Stimulated activated CD4-positive, alpha-beta T cell treated with anti-CD3 and anti-CD28 coated beads, Interleukin-1b, Interleukin-23, amount 100 ng/mL, for 1 hour (primary cell): ENCODE measurements around the gene NRP1.

Experiments used
- DNase-seq, 2 donors: peaks; one replicate each; pipeline ENCODE4 v3.0.0-alpha.2; 2020; ENCODE audit warnings: low read depth in 2 of 2

NRP1 gene

DNA sequence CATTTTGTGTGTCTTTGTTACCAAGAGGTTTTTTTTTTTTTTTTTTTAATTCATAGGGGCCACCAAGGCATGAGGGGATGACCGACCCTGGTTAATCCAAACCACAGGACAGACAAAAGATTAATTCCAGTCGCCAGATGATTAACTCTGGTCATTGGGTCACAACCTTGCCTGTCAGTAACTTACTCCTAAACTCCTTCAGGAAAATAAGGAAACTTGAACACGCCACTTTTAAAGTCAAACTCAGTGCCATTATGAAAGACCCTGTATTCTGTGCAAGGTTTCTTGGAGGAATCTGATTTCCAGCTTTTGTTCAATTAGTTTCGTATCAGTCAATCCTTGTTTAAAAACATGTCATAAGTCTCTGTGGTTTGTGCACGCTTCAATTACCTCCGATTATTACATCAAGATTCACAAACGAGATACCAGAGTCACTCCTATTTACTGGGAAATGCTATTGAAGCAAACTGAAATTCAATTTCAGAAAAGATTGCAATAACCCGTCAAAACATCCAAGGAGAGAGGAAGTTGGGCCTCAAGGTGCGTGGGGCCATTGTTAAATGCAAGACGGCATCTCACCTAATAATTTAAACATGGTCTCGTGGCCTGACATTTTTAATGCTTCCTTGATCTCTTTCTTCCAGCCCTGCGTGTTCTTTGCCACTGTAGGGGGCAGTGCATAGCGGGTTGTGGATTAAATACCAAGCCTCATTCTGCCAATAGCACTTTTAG is 44.0 kb downstream of the NRP1 start:
- DNase-seq, result no peak

DNA sequence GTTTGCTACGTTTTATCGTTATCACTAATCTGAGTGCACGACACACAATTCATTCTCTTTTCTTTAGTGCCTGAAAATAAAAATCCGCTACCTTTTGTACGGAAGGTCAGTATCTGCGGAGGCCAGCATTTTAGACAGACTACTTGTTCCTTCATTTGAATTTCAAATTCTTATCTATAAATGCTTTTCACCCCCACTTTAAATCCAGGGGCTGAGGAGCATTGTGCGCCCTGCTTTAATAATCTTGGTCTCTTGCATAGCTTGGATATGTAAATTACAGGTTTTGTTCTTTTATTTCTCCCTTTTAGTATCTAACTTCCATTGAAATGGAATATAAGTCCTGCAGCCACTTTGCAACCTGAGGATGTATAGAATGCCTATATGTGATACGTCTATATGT is 44.7 kb downstream of the NRP1 start:
- DNase-seq, result no peak

DNA sequence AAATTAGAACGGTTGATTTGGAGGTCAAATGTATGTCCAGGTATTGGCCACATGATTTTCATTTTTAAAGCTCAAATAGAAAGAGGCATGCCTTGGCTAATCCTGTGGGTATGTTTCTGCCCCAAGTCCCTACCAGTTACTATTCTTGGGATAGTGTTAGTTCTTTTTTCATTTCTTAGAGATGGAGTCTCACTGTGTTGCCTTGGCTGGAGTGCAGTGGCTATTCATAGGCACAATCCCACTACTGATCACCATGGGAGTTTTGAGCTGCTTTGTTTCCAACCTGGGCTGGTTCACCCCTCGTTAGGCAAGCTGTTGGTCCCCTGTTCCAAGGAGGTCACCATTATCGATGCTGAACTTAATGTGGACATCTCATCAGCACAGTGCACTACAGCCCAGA is 46.3 kb downstream of the NRP1 start:
- DNase-seq, result no peak

DNA sequence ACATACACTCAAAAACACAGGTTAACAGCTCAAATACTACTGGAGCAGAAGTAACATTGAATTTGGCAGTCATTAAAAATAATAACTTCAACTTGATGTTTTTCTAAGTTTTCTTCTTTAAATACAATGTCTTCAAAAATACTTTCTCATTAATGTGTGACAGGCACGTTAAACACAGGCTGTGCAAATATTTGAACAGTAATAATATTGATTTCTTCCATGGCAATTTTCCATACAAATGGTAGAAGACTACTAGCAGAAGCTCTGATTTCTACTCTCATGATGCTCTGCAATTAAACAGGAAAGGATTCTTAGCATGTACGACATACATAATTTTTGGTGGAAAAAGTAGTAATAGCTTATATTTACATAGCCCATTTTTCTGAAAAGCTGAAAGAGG is 47.4 kb downstream of the NRP1 start:
- DNase-seq, result no peak

DNA sequence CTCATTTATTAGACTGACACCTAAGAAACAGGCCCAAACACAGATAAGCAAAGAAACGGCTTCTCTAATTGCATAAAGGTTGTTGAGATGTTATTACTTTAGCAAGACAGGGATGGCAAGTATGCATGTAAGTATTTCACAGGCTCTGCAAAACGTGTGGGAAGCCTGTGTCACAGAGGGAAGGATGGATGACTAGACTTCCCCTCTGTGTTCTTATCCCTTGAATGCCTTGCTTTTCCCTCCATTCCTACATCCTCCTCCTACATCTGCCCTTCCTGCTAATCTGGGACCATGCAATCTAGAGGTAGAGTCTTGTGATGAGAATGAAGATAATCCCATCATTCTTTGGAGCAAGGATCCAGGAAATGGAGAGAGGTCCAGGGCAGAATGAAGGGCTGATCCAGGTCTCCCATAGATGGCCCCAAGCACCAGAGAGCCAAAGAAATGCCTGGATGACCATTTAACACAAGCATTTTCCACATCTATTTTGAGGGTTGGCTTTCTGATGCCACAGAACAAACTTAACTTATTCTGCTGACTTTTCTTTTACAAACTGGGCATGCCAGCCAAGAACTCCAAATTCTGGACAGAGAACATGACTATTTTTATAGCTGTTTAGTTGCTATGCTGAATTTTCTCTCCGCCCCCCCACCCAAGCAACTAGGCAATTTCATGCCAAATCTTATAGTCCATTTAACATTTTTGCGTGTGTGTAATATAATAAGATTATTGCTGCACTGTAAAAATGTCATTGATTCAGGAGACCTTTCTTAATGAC is 48.1 kb downstream of the NRP1 start:
- no peak for DNase-seq

DNA sequence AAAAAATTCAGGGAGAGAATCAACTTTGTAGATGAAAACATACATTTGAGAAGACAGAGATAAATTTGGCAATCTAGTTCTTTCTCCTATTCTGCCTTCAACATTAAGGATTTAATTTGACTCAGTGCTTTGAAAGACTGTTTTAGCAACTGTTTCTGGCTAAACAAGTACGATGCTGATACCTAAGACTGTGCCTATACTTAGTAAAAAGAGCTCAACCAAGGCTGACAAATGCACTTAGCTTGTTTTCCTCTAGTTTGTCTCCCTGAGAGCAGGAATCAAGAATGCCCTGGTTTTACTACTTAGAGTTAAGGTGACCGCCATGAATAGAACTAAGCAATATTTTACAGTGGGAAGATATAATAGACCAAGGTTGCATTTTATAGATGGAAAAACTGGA is 49.5 kb downstream of the NRP1 start:
- no peak for DNase-seq

DNA sequence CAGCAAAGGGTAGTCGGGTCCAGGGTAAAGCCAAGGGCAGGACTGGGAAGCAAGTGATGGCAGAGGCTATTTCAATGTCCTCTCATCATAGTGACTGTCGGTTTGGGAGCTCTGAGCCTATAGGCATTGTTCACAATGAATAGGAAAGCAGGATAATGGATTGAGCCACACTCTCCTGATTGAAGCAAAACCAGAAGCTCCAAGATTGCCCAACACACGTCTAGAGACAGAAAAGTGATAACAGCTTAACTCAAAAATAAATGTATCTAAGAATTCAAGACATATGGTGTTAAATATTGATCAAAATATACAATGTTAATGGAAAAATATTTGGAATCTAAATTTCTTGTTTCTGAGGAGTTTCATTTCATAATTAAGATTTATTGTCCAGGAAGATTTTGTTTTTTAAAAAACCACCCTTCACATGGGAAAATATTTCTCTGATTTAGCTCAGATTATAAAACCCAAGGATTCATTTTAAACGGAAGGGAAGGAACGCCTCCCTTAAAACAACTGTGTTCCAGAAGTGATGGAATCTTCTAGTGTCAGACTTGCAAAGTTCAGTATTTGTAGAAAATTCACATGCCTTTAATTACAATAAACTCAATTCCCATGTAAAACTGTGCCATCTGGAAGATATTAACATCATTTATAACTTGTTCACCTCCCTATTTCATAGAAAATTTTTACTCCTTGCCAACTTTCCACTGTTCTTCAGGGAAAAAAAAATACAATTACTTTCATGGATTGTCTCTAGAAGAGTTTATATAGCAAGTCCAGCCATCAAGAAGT is 54.5 kb downstream of the NRP1 start:
- DNase-seq, result no peak

DNA sequence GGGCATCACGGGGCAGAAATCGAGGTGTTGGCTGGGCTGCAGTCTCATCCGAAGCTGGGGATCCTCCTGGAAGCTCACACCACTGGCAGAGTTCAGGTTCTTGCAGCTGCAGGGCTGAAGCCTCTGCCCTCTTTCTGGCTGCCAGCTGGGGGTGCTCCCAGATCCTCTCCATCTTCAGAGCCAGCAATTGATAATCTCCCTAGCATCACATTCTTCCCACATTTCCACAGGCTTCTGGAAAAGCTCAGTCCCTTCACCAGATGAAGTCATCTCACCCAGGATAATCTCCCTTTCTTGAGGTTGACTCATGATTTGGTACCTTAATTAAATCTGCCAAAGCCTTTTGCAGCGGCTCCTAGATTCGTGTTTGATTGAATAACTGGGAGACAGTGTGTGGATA is 55.2 kb downstream of the NRP1 start:
- no peak for DNase-seq

DNA sequence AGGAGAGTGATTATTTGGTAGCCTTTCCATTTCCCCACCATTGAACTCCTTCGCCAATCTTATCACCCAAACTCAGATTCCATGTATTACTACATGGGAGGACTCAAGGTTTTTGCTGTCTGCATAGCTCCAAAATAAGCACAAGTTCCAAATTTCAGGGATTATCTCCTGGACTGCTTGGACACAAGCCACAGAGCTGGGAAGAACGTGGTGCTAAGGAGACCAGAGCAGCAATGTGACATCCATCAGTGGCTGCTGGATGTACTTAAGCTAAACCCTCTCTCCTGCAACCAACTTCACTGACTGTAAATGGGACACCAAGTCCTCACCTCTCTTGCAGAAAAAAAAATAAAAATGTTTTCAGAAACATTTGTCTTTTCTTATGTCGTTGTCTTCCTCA is 56.3 kb downstream of the NRP1 start:
- no peak for DNase-seq

DNA sequence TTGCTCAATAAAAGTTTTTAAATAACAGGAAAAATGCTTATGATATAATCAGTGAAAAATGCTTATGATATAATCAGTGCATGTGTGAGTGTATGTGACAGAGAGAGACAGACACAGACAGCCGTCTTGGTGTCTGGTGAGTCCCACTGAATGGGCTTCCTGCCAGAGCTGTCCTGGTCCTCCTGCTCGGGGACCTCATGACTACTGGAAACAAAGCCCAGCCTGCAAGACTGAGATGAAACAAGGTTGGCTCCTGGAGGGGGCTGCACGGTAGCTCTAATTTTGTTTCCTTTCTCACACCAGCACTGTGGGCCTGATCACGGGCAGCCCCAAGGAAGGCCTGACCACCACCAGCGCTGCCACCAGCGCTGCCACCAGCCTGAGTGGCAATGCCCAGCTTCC is 57.3 kb downstream of the NRP1 start:
- DNase-seq, result no peak

DNA sequence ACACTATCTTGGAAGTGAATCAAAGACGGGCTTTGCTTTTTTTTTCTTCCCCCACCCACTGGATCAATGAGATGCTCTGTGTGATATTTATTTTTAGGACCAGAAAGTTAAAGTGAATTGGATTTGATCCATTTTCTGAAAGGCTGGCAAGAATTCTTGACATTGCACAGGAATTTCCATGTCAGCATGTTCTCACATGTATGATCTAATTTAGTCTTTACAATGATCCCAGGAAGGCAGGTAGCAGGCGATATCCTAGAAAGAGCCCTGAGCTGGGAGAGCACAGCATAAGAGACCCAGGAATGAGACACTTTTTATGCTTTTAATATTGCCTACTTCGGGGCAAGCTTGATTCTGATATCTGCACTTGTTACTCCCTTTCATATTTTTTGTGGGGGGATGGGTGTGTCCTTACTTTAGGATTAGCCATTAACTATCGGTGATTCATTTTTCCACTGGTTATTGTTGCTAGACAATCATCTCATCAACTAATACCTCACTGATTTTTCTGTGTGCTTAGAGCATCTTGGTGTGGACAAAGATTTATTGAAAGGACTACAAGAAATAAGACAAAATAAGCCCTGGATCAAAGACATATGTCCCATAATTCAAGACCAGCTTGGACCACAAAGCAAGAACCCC is 58.1 kb downstream of the NRP1 start:
- no peak for DNase-seq

DNA sequence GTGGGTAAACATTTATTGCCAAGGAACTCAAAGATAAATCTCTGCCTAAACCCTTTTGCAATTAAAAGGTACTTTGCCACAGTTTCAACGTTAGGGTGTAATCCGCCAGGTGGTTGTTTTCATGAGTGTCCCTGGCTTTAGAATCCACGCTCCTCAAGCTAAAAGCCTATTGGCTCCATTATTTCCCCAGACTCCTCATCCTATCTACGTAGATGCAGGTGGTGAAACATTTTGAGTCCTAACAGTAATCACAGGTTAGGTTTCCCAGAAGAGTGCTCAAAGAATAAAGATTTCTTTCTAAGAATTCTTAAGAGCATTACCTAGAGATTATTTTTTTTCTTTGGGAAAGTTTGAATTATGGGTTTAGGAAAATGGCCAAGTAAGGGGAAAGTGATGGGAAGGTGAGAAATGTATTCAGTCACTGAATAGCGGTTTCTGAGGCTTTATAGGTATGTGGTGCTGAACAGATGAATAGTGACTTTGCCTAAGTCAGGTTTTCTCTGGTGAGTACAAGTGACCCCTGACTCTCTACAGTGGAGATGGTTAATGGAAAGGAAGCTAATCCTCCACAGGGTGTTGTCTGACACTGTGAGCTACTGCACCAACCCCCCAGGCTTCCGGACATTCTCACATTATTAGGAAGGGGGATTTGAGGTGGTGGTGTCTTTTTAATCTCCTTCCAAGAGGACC is 60.2 kb downstream of the NRP1 start:
- DNase-seq, result no peak

DNA sequence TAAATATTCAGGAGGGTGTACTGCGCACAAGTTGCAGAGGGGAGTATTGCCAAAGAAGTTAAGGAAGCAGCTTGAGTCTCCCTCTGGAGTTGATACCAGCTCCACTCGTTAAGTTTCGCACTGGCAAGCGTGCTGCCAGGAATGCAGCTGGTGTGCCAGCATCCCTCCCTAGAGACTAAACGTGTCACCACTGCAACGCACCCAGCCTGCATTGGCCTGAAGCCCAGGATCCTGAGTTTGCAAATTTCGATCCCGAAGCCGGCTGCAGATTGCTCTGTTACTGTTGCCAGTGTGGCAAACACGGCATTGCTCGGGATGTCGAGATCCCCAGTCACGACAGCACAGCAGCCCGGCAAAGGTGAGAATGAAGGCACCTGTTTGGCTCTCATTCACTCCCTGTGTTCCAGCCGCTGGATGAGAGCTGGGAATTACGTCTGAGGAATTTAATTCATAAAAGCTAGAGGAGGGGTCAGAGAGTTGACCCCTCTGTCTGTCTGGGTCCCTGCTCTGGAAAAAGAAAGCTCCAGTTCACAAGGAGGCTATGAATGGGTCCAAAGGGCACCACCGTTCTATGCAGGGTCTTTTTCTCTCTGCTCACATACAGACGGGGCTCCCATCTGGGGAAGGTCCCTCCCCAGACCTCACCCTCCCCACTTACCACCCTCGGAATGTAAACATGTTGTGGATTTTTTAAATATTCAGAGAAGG is 61.0 kb downstream of the NRP1 start:
- no peak for DNase-seq

DNA sequence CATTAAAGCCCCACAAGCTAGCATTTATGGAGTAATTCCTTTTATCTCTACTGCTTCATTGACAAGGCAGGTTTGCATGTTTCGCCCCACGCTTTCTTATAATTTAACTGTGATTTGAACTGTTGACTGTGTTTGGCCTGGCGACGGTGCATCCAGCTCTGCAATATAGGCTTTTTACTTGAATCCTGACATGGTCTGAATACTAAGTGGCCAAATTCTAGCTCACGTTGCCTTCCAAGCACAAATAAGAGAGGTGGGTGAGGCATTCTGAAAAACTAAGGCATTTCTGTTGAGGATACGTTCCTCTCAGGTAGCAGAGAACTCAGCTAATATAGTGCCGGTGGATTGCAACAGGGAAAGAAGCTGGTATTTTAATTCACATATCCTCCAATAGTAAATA is 61.8 kb downstream of the NRP1 start:
- no peak for DNase-seq

DNA sequence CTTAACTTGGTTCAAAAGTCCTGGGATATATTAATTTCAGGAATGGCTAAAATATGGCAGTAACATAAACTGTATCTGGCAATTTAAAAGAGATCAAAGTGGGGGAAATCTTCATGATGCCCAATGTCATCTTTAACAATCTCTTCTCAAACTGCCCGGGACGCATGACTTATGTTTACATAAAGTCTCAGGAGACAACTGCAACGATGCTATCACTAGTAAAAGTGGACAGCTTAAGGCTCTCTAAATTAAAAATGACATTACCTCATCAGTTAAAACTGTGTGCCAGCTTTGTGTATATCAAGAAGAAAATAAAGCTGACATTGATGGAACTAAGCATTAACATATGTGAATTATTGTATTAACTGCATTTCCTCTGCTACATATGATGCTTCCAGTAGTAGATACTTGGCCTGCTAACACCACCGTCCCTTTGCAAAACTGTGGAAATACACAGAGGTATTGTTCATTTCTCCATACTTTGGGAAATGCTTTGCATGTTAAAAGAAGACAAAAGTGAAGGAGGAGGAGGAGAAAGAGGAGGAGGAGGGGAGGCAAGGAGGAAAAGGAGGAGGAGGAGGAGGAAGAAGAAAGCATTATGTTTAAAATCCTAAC is 62.4 kb downstream of the NRP1 start:
- no peak for DNase-seq

DNA sequence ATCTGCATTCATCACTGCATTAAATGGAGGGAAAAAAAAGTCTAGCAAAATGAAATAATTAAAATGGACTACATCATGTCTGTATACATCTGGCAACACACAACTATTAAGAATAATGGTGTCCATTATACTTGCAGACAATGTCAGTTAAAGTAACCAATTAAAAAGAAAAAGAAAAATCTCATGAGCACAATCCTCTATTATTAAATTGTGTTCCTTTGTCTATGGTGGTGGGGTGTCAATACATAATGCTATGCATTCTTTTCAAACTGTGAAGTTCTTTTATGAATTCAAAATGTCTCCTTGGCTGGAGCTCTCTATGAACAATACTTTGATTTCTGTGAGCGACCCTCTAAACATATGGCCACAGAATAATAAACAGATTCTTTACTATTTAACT is 63.5 kb downstream of the NRP1 start:
- DNase-seq, result no peak

DNA sequence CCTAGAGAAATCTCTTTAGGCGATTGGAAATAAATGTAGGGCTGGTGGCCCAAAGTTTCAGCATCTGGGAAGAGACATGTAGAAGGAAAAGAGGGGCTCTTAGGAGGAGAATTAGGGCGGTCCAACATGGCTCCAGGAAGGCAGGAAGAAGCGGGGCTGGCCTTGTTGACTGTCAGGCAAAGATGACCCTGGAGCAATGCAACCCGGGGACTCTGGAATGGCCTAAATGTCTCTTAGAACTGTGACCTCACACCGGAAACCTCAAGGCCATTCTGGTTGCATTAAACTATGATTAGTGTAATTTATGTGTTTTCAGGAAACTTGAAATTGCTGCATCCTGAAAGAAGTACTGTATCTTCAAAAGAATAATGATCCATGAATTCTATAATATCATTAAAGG is 66.8 kb downstream of the NRP1 start:
- no peak for DNase-seq

DNA sequence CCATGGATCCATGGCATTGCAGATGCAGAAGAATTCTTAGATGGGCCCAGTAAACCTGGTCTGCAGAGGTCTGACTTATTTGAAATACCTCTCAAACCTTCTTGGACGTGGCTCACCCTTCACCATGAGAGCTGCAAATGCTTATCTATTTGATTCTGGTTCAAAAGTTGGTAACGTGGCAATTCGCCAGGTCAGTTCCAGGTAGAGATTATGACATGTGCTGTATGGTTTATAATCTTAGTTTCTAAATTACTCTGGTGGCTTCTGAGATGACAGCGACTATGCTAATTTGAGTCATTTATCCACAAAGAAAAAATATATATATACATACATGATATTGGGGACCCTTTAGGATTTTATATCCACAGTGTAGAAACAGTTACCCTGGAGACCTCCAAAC is 68.8 kb downstream of the NRP1 start:
- DNase-seq, result no peak

DNA sequence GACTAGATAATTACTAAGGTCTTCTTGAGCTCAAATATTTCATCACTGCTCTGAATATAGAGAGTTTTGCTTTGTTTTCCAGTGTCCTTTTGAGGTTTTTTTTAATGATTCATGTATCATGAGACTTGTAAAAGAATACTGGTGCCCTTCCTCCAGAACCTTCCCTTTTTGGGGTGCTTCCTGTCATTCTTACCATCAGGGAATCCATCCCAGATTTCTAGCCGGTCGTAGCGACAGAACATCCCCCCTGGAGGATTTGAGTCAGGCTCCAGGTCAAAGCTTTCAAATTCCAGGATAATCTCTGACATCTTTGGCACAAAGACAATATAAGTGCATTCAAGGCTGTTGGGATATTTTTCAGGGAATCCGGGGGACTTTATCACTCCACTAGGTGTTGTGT is 71.0 kb downstream of the NRP1 start:
- no peak for DNase-seq

DNA sequence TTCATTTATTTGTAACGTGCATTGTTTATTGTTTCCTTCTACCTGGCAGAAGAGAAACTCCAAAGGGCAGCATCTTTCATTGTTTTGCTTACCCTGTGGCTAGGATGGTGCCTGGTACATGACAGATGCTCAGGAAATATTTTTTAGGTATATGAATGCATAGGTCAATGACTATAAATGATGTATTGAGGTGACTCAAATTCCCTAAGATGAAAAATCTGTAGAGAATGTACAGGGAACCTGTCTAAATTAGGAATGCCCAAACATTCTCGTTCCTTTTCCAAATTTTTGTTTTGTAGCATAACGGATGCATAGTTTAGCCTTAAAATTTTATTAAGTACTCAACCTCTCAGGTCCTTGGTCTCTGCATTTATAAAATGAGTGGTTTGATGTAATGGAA is 71.6 kb downstream of the NRP1 start:
- no peak for DNase-seq
